Measurements from ENCODE around the gene LSP1.

Gene LSP1

GRCh38 chr11:1844221-1845094 is 8.4 kb upstream of the LSP1 start:
- DNase-seq (ENCODE audit: insufficient read length, low spot score) (no peak), FAIRE-seq (no peak)
- no peak for TF ChIP-seq POLR2A (IDR thresholded peaks at IDR 0.05; ENCODE audit: low read depth, low read length)

- no peak for DNase-seq (ENCODE audit: insufficient read length, low spot score)
- TF ChIP-seq POLR2A (IDR thresholded peaks at IDR 0.05; ENCODE audit: low read depth, low read length), result no peak
- no peak for FAIRE-seq
These were observed 7.8 kb upstream of the LSP1 start for GRCh38 chr11:1845095-1845429.

GRCh38 chr11:1845561-1846452 is 7.1 kb upstream of the LSP1 start:
- DNase-seq (ENCODE audit: insufficient read length, low spot score) (no peak), FAIRE-seq (no peak)
- no peak for TF ChIP-seq POLR2A (IDR thresholded peaks at IDR 0.05; ENCODE audit: low read depth, low read length)

- no peak for FAIRE-seq
These were observed 6.4 kb upstream of the LSP1 start for GRCh38 chr11:1846453-1846932.

GRCh38 chr11:1847006-1847735 is 5.7 kb upstream of the LSP1 start:
- no peak for TF ChIP-seq POLR2A (IDR thresholded peaks at IDR 0.05; ENCODE audit: low read depth, low read length)
- no peak for DNase-seq (ENCODE audit: insufficient read length, low spot score)
- FAIRE-seq, result no peak

More at GRCh38 chr11:1846453-1846932, 6.4 kb upstream of the LSP1 start:
- no peak for DNase-seq (ENCODE audit: insufficient read length, low spot score)
- no peak for TF ChIP-seq POLR2A (IDR thresholded peaks at IDR 0.05; ENCODE audit: low read depth, low read length)

GRCh38 chr11:1847926-1848639 is 4.8 kb upstream of the LSP1 start:
- no peak for TF ChIP-seq POLR2A (IDR thresholded peaks at IDR 0.05; ENCODE audit: low read depth, low read length)
- DNase-seq (ENCODE audit: insufficient read length, low spot score), result no peak
- no peak for FAIRE-seq

- FAIRE-seq, result no peak
- no peak for DNase-seq (ENCODE audit: insufficient read length, low spot score)
- no peak for TF ChIP-seq POLR2A (IDR thresholded peaks at IDR 0.05; ENCODE audit: low read depth, low read length)
These were observed 4.0 kb upstream of the LSP1 start for GRCh38 chr11:1848640-1849430.

GRCh38 chr11:1851468-1852180 is 1.3 kb upstream of the LSP1 start:
- no peak for DNase-seq (ENCODE audit: insufficient read length, low spot score)
- FAIRE-seq, result no peak
- TF ChIP-seq POLR2A (IDR thresholded peaks at IDR 0.05; ENCODE audit: low read depth, low read length), result no peak

- FAIRE-seq (no peak), DNase-seq (ENCODE audit: insufficient read length, low spot score) (no peak)
- no peak for TF ChIP-seq POLR2A (IDR thresholded peaks at IDR 0.05; ENCODE audit: low read depth, low read length)
These were observed 510 bp upstream of the LSP1 start for GRCh38 chr11:1852271-1852876.

GRCh38 chr11:1853376-1854131 is 670 bp downstream of the LSP1 start:
- FAIRE-seq, result no peak

More at GRCh38 chr11:1853376-1854131, 670 bp downstream of the LSP1 start:
- TF ChIP-seq POLR2A (IDR thresholded peaks at IDR 0.05; ENCODE audit: low read depth, low read length), result no peak
- no peak for DNase-seq (ENCODE audit: insufficient read length, low spot score)
